ENCODE data around the gene SPOP.
"Not testable (repeated sequence)": the region's sequence is repeated elsewhere in the genome, so short reads cannot be mapped to it uniquely, and the experiment has no call there.

SPOP gene

DNA sequence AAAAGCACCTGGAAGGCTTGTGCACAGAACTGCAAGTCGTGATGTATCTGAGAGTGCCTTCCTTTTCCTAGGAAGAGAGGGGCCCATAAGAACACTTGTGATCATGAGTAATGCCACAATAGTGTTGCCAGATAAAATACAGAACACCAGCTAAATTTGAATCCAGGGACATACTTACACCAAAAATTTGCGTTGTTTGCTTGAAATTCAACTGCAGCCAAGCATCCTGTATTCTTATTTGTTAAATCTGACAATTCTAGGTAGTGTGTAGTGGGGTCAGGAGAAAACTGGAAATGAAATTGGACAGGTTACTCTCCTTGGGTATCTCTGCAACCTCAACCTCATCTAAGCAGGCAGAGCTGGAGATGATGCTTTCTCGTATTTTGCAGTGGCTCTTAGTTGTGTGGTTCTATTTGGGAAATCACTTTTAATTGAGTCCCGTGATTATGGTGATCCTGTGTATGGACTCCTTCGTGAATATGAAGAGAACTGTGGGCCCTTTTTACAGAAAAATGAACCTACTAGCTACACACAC lies 17.9 kb upstream of the SPOP start:
- no peak for DNase-seq

DNA sequence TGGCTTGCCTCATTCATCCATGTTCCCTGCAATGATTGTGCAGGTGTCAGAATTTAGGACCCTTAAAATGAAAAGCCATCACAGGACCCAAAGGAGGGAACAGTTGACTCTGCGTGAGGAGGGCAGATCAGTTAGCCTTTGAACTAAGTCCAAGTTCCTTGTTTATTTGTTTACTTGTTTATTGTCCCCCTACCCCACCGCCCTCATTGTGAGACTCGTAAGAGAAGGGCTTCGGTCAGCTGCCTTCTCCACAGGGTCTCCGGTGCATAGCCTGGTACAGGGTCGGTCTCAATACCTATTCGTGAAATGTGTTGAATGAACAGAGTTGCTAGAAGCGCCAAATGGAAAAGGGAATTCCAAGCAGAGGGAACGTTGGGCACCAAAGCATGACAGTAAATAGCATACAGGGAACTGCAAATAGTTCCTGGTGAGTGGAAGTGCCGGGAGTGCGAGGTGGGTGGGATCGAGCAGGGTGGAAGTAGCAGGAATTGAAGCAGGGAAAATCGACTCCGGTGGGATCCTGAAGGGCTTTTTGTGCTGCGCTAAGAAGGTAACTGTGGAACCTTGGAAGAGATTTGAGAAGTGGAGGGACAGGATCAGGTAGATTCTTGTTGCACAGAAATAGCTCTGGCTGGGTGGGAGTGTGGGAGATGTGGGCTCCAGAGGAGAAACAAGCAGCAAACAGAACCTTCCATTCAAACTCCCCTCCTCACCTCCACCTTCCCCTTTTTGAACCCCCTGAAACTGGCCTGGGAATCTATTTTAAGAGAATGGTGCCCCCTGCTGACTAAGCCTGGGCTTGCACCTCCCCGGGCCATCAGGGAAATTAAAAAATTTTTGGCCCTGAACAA lies 17.2 kb upstream of the SPOP start:
- DNase-seq: peak; percentile 61 to 76

DNA sequence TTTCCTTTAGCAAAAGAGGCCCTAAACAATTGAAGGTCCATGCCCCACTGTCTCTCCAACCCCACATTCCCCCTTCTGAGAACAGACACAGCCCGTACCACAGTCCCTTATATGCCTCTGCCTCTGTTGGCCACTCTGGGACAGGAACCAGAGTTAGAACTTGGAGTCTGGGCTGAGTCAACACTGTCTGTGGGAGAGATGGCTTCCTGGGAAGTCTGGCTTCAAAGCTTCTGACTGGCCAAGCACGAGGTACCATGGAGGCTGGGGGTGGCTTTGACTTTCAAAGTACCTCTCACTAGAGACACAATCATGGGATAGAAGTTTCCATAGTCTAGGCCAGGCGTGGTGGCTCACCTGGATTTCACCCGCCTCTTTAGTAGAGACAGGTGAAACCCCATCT lies 14.9 kb upstream of the SPOP start:
- DNase-seq: no peak

DNA sequence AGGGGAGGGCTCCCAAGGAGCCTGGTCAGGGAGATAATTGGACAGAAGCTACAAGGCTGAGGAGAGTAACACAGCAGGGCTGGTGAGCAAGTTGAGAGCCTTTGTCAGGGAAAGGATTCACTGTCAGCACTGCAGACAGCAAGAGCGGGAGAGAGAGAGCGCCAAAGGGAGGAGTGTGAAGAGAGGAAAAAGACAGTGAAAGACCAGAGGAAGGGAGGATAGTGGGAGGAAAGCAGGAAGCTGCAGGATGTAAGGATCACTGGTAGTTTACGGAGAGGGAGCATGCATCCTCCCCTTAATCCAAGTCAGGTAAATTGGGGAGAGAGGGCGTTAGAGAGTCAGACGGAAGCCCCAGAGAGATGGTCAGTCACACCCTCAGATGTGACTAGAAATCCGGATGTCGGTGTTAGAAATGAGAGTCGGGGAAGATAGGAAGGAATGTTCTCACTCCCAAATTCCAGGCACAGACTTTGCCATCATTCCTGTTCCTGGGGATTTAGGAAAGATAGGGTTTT lies 13.8 kb upstream of the SPOP start:
- DNase-seq: no peak

DNA sequence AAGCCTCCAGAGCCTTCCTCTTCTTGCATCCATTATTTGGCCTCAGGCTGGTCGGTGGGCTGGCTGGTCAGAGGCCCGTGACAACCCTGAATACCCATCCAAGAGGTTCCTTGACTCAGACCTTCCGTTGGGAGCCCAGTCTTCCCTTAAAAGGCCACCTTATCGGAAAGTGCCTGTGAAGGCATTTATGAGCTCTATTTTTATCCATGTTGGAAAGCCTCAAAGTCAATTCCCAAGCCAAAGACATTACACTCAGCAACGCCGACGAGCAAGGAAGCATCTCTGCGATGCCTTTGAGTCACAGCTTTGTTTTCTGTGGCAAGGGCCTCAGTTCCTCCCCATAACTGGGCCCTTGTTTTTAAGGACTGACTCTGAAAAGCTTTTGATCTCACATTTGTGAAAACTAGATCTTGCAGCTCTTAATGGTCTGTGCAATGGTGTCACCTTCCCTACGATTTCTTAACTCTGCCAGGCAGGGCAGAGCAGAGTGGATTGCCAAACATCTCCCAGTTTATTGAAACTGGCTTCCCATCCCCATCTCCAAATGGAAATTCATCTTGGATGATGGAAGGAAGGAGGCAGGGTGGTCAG lies 13.3 kb upstream of the SPOP start:
- no peak for DNase-seq

DNA sequence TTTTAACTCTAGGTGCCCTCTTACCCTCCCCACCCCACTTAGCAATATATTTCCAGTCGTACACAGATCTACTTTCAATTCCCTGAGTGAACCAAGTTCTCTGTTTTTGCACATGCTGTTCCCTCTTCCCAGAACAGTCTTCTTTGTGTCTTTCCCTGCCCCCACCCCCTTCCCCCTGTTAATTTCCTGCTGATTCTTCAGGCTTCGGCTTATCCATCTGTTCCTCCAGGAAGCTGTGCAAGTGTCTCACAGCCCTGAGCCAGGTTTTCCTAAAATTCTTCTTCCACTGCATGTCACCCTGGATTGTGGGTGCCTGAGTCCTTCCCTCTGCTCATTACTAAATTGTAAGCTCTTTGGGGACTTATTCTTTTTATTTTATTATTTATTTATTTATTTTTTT lies 12.4 kb upstream of the SPOP start:
- no peak for DNase-seq

DNA sequence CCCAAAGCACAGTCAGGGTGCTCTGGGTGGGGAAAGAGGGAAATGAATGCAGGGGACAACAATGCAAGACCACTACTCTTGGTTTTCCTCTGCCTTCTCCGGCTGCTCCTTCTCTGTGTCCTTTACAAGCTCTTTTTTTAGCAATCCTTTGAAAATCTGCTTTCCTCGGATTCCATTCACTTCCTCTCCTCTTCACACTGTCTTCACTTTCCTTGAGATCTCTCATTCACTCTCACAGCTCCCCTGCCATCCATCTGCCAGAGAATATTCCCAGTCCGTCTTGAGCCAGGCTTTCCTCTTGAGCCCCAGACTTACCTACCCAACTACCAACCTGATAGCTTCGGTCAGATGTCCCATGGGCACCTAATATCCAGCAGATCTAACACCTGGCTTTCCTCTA lies 11.0 kb upstream of the SPOP start:
- DNase-seq: no peak

DNA sequence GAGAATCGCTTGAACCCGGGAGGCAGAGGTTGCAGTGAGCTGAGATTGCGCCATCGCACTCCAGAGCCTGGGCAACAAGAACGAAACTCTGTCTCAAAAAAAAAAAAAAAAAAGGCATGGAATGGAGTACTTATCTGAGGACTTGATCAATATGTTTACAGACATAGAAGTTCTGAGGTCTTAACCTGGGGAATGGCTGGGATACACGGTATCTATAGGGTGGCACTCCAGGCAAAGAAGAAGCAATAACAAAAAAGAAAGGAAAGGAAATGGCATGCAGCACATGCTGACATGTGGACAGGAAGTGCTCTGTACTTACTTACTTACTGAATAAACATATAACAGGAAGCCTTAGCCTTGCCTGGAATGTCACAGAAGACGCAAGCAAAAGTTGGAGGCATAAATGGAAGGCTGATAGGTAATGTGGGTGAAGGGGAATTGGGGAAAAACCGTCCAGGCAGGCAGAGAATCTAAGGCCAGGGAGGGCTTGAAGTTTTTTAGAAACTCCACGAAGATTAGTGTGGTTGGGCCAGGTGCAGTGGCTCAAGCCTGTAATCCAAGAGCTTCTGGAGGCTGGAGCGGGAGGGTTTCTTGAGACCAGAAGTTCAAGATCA lies 10.1 kb upstream of the SPOP start:
- peak in 1 of 2 donors; percentile 14 for DNase-seq

DNA sequence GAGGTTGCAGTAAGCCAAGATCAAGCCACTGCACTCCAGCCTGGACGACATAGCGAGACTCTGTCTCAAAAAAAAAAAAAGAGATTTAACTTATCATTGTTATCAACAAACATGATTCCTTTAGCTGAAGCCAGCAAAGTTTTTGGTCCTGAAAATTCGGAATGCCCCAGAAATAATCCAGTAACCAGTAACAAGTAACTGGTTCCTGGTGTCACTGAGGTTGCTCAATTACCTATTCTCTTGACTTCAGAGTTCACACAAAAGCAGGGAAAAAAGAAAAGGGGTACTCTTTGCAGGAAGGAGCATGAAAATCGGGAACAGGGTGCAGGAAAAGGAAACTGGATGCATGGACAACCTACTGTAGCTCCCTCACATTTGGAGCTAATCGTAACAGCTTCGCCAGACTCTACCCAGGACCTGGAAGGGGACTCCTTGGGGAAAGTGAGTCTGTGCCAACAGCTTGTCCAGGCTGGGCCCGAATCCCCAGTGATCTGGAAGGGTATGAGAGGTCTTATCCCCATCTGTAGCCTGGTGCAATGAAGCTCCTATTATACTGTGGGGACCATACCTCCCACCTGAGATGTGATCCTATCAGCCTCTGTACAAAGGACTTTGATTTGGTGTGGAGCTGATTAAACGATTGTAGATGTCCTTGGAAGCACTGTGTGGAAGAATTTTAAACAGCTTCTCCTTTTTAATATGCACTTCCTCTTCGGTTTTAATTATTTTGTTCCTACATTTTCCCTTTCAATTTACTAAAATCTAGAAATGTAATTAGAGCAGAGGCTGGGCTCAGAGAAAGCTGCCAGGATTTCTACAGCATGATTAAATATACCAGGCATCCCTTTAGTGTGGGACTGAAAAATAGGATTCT lies 3.4 kb upstream of the SPOP start:
- DNase-seq: no peak

DNA sequence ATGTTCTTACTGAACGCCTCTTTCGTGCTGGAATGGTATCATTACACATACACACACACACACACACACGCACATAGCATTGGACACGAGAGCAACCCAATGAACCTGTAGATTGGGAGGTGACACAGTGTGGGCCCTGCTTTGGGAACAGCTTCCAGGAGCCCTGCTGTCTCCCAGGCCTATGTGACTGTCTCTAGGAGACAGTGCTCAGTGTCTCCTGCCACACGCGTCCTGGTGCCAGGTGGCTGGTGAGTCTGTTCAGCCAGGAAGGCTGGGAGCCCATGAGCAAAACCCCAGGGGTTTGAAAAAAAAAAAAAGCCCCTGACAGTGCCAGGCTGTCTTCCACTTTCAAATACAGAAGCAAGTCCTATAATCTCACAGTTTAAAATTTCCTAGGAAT lies 2.4 kb upstream of the SPOP start:
- DNase-seq: no peak

DNA sequence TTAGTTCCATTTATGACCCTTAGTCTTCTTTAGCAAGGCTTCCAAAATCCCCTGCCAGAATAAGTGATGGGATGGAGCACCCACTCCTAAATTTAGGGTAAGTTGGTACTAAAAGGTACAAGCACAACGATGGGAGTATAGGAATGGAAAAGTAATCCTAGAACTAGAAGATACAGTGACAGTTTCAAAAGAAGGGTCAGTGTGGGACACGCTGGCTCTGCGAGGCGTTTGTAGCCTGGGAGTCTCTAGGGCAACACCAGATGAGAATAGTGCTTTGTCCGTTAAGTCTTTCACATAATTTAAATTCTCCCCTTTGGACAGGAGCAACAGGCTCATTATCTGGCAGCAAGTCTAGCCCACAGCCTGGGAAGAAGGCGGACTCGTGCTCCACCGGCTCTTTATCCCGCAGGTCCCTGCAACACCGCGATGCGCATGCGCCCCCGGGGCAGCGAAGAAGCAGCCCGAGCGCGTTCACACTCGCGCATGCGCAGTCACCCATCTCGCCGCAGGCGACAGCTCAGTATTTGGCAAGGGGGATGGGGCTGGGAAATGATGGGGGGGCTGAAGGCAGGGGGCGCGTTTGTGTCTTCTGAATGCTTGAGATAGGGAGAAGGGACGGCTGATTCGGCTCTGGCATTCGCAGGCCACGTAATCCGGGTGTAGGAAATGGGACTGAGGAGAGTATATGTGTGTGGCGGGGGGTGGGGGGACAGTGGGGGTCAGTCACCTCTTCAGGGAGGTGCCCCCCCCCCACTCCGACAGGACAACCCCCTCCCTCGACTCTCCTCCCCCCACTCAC lies 564 bp downstream of the SPOP start:
- peak; percentile 96 to 99 for DNase-seq

DNA sequence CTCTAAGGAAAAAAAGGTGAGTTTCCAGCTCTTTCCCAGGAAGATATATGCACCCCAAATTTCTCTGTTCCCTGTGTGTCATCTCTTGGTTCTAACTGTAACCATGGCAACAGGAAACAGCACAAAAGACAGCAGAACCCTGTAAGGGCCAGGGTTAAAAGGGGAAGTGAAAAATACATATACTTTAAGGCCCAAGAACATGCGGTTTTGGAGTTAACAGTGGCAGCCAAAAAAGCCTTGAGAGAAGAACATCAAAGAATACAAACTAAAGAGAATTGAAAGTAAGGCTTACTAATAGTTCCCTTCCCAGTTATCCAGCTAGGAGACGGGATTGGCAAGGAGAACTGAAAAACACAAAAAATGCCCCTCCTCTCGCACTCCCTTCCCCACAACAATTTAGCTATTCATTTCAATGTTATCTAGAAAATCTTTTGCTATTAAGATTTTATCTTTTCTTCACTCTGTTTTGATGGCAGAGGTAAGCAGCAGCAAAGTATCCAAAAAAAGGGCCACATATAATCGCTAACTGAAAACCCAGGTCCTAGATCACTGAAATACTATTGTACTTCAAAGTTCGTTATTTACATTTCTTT lies 1.5 kb downstream of the SPOP start:
- peak in 1 of 2 donors; percentile 30 for DNase-seq

DNA sequence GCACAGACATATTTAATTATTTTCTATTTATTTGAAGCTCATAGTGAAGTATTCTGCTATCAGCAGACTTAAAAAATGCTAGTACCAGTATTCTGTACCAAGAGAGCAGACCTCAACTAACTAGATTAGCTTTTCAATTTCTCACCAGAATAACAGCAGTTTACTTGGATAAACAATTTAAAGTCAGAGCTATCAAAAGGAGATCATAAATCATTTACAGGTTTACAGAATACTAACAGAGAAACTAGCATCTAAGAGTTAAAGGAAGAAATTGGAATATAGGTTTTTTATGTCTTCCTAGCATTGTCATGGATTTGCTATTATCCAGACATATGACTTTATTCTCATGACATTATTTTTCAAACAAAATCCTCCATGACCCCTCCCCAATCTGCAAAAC lies 3.4 kb downstream of the SPOP start:
- DNase-seq: no peak

DNA sequence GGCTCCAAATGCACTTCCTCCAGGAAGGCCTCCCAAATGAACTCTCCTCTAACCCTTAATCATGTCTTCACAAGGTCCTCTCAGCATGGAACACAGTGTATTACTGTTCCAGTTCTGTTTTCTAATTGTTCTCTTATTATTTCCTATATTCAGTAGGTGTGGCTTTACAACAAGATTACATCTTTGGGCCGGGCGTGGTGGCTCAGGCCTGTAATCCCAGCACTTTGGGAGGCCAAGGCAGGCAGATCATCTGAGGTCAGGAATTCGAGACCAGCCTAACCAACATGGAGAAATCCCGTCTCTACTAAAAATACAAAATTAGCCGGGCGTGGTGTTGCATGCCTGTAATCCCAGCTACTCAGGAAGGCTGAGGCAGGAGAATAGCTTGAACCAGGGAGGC lies 4.2 kb downstream of the SPOP start:
- DNase-seq: not testable (repeated sequence)

DNA sequence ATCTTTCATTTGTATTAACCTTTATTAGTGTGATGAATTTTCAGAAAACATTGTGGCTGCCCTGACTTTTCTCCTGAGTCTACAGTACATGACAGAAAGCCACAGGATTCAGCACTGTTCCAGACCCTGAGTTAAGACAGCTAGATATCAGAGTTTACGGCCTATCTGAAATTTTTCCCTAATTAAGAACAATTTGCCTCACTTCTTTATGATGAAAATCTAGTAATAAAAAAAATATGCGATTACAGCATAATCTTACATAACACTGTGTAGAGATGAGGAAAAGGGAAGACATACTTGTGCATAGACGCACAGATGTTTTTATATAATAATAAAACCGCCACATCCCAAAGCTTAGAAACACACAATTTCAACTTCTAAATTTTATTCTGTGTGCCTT lies 7.3 kb downstream of the SPOP start:
- DNase-seq: no peak

DNA sequence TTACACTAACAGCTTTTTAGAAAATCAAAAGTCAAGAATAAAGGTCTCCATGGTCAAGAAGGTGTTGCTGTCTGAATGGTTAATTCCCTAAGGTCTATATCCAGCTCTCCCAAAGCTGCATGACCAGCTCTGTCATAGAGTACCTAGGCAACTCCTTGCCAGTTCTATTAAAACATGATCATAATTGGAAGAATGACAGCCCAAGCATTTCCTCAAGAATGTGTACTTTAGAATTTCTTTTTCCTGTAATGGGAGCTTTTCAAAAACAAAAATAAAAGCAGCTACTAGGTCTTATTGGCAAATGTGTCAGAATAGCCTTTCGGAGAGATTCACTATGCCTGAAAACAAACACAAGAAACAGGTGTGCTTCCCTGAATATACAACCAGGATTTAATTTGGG lies 7.9 kb downstream of the SPOP start:
- DNase-seq: no peak

DNA sequence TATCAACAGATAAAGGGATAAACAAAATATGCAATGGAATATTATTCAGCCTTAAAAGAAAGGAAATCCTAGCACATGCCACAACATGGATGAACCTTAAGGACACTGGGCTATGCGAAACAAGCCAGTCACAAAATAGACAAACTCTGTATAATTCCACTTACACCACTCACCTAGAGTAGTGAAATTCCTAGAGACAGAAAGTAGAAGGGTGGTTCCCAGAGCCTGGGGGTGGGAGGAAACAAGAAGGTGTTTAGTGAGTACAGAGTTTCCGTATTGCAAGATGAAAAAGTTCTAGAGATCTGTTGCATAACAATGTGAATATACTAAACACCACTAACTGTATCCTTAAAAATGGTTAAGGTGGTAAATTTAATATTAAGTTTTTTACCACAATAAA lies 10.0 kb downstream of the SPOP start:
- peak; percentile 26 to 33 for DNase-seq

DNA sequence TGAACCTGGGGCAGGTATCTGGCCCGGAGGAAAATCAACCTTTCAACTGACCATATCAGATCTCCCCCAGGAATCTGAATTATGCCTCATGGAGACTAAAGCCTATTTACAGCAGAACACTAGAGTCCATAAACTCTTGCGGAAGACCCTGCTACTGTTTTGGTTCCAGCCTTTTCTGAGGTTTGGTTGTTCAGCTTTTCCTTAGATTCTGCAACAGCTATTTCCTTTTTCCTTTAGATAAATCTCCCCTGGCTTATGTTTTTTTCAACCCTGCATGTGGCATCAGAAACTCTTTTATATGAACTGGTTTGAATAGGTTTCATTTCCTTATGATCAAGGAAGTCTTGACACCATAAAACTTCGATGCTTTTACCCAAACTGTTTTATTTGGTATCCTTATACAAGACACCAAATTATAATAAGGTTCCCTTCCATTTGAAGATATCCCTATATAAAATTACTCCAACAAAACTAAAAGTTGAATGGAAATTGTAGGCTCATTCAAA lies 13.1 kb downstream of the SPOP start:
- DNase-seq: no peak

DNA sequence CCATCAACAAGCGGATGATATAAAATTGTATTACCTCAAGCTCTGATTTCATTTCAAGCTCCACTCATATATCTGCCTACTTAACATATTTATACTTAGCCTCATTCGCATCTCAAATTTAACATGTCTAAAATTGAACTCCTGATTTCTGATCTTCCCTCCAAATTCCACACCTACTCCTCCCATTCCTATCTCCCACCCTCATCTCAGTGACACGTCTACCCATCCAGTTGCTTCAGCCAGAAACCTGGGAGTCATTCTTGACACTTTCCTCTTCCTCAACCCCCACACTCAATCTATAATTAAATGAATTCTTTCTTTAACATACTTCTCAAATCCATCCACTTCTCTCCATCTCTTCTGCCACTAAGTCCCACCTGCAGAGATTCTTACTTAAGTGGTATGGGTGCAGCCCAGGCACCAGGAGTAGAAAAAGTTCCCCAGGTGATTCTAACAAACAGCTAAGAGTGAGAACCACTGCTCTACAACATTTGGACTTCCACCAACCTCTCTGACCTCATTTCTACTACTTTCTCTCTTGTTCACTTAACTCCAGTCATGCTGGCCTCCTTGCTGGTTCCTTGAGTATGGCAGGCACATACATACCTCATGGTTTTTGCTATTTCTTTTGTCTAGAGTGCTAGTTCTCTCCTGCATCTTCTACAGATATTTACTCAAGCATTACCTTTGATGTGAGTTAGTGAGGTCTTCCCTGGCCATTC lies 18.1 kb downstream of the SPOP start:
- no peak for DNase-seq

DNA sequence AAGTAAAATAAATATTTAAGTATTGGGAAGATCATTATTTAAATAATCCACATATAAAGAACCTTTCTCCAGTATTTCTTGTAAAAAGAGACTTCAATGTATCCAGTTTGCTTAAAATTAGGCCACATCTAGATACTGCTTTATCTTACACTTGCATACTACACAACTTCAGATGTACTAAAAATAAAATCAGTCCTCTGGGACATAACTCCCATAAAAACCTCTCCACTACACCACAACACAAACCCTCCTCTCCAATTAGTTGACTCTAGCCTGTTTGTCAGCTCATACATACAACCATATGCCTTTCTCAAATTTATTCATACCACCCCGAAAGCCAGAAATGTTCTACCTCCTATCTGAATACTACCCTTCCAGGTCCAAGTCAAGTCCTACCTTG lies 21.6 kb downstream of the SPOP start:
- no peak for DNase-seq

DNA sequence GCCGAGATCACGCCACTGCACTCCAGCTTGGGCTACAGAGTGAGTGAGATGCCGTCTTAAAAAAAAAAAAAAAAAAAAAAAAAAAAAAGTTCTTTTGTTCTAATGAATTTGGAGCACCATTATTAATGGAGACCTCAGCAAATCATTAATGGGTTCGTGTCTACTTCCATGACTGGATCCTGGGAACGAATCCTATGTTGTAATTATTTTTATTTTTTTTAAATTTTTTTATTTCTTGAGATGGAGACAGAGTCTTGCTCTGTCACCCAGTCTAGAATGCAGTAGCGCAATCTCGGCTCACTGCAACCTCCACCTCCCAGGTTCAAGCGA lies 30.7 kb downstream of the SPOP start:
- DNase-seq: no peak
